A549 (cell line): ENCODE results near the gene SNRPA. TPM values are rescaled to one million over a fixed set of nuclear protein-coding genes. Genes with fewer than 3 reads are reported as not detected.
A peak's percentile ranks its signal among the peaks of the same experiment; 100 is the strongest.

Experiments used
- ATAC-seq, 2 experiments: fragments of 200-7000 bp in 1 of 2; fragments of >200 bp in 1 of 2; cut with Nextera tagmentation in 1 of 2; cut with Tn5 transposase in 1 of 2; 3 replicates each; pipeline versions ENCODE4 v1.8.0 to v1.9.1; 2018 to 2020; ENCODE audit warnings: mild to moderate bottlenecking in 1 of 2, moderate library complexity in 1 of 2
- CTCF ChIA-PET: fragments of 300-600 bp; sonication (Branson Sonifier 250); formaldehyde crosslinking; extraction: SDS; loops from one replicate; lab custom pipeline; 2021; ENCODE audit warnings: antibody characterized with exemption, inconsistent platforms; lab: Yijun Ruan, JAX
- POLR2A ChIA-PET: fragments of 350-600 bp; formaldehyde crosslinking; extraction: SDS; loops from one replicate; lab custom pipeline; 2021; ENCODE audit warnings: antibody characterized with exemption, inconsistent platforms; lab: Yijun Ruan, JAX
- DNase-seq, 2 experiments: peaks; one replicate each; pipeline versions ENCODE4 v3.0.0 to v3.0.0-alpha.2; 2011 to 2016; ENCODE audit warnings: low read depth in 1 of 2, low spot score in 1 of 2
- FAIRE-seq: peaks from 2 replicates; lab custom pipeline; 2011; peaks lifted over from hg19 to GRCh38; lab: Jason Lieb, UNC
- H3K27ac ChIP-seq, 2 experiments: fragments of >200 bp; sonication (Bioruptor Twin); formaldehyde crosslinking; 3 replicates each; pipeline ENCODE4 v1.5.1; 2016 to 2017
- H3K4me1 ChIP-seq: fragments of >200 bp; sonication (Bioruptor Twin); formaldehyde crosslinking; 3 replicates; pipeline ENCODE4 v1.6.1; 2016
- H3K4me2 ChIP-seq: fragments of >200 bp; sonication (Bioruptor Twin); formaldehyde crosslinking; 3 replicates; pipeline ENCODE4 v1.6.1; 2016
- H3K4me3 ChIP-seq: fragments of >200 bp; sonication (Bioruptor Twin); formaldehyde crosslinking; 3 replicates; pipeline ENCODE4 v1.5.1; 2016
- H3K9me3 ChIP-seq: fragments of >200 bp; sonication (Bioruptor Twin); formaldehyde crosslinking; 3 replicates; pipeline ENCODE4 v1.6.1; 2016
- EP300 ChIP-seq, 2 experiments: fragments of >200 bp; sonication (Bioruptor Twin); formaldehyde crosslinking; IDR thresholded peaks; 2 replicates in 1 of 2; 3 replicates in 1 of 2; pipeline ENCODE4 v1.6.1; 2016 to 2017
- GATA3 ChIP-seq: IDR thresholded peaks from 2 replicates; pipeline ENCODE4 v1.6.1; 2012; ENCODE audit warnings: borderline replicate concordance
- JUN ChIP-seq, 2 experiments: fragments of >200 bp; sonication (Bioruptor Twin); formaldehyde crosslinking; IDR thresholded peaks; 2 replicates in 1 of 2; 3 replicates in 1 of 2; pipeline ENCODE4 v1.6.1; 2016 to 2017
- MAFK ChIP-seq: fragments of 450-650 bp; IDR thresholded peaks from 2 replicates; pipeline ENCODE4 v1.6.1; 2014; ENCODE audit not compliant: partially characterized antibody
- MYC ChIP-seq: IDR thresholded peaks from 2 replicates; pipeline ENCODE4 v1.6.1; 2012; ENCODE audit warnings: mild to moderate bottlenecking, inconsistent platforms, low read length, improper control_type of control experiment, borderline replicate concordance
- NFE2L2 ChIP-seq: fragments of 150-350 bp; conservative IDR thresholded peaks from 2 replicates; pipeline ENCODE4 v1.6.1; 2014; ENCODE audit warnings: low read length
- RAD21 ChIP-seq, 2 experiments: fragments of >200 bp in 1 of 2; sonication (Bioruptor Twin) in 1 of 2; formaldehyde crosslinking in 1 of 2; IDR thresholded peaks in 1 of 2; conservative IDR thresholded peaks in 1 of 2; 2 replicates in 1 of 2; 3 replicates in 1 of 2; pipeline ENCODE4 v1.6.1; 2012 to 2018; ENCODE audit warnings: inconsistent platforms in 1 of 2
- SMC3 ChIP-seq: fragments of >200 bp; sonication (Bioruptor Twin); formaldehyde crosslinking; IDR thresholded peaks from 3 replicates; pipeline ENCODE4 v1.6.1; 2018; ENCODE audit warnings: inconsistent platforms
- TP53 ChIP-seq: fragments of 250-450 bp; sonication (Bioruptor Pico); IDR thresholded peaks from 2 replicates; pipeline ENCODE4 v1.5.0; 2021; ENCODE audit warnings: mild to moderate bottlenecking, moderate library complexity
- ZSCAN20 ChIP-seq: fragments of 250-450 bp; sonication (Bioruptor Pico); IDR thresholded peaks from 2 replicates; pipeline ENCODE4 v1.8.0; 2022; ENCODE audit warnings: mild to moderate bottlenecking, moderate library complexity
- WGBS: methylation state at CpG from one replicate; pipeline ENCODE4 v1.1.6; 2017; ENCODE audit errors: missing lambda C conversion rate; 5-methylcytosine and 5-hydroxymethylcytosine counted together
- polyA plus RNA-seq, 4 experiments: library from polyadenylated mRNA; depleted of rRNA in 3 of 4; stranded (reverse); fragments of >200 nt; fragmentation: RNase III in 1 of 4; extraction: RNeasy Plus Mini Kit Qiagen cat#74134 plus additional on column Dnase treatment in 1 of 4; gene quantifications; 2 replicates in 3 of 4; 3 replicates in 1 of 4; pipeline ENCODE4 v1.2.3, GENCODE V29; 2011 to 2017
- TF ChIP-seq, protein P1 (sequence below): fragments of >200 bp; sonication (Bioruptor Twin); formaldehyde crosslinking; IDR thresholded peaks from 3 replicates; pipeline ENCODE4 v1.5.1; 2016
- TF ChIP-seq, protein P2 (sequence below): IDR thresholded peaks from 2 replicates; pipeline ENCODE4 v1.6.1; 2012
- TF ChIP-seq, protein P3 (sequence below): fragments of >200 bp; sonication (Bioruptor Twin); formaldehyde crosslinking; IDR thresholded peaks from 3 replicates; pipeline ENCODE4 v1.6.1; 2016

Gene SNRPA
- polyA plus RNA-seq, 2 of the 4 experiments (the other 2 are of a cell fraction), result 141 to 236 TPM

DNA sequence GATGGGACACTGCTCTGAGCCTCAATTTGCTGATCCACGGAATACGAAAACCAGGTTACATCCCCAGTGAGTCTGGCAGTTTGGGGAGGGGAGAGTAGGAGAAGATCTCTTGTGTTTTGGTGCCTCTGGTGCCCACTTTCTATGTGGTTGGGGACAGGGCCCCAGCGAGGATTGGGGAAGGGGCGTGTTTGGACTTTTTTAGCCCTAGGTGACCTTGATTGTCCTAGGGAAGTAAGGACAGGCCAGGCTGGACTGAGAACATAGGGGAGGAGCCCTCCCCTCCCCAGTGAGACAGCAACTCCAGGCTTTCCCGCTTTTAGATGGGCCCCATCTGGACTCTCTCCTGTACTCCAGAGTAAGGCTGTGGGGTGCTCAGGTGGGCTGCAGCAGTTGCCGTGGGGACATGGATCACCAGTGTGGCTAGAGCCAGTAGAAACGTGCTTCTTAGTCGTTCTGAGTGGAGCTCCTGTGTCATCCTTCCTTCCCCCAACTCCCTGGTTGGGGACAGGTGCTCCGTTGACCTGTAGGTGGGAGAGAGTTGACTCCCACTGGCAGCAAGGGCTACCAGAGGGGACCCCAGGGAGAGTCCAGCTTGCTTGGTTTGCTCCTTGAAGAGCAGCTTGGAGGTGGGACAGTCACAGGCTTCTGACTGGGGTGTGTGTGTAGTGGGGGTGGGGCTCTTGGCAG is 52.3 kb downstream of the SNRPA start:
- no peak for FAIRE-seq
- no peak for DNase-seq
- H3K4me3 ChIP-seq, result no peak overlapping the region
- H3K9me3 ChIP-seq, result no peaks in the 10 kb centered on the region
- TF ChIP-seq ZSCAN20 (CRISPR knock-in tag) (no peak), EP300 (IDR thresholded peaks at IDR 0.05) (no peak), MYC (no peak)
- peak overlapping the region in 1 of 2 experiments; percentile 14; a peak in 1 of 6 replicates for H3K27ac ChIP-seq
- CTCF ChIA-PET, result interaction anchor here (0.6 to 15.7 kb wide), 7 partner anchors 17 to 801 kb away, joined by 3 to 162 read pairs (median 3); no protein-coding TSS in a partner anchor
- POLR2A ChIA-PET, result interaction anchor here (1.3 kb wide), 2 partner anchors 25 to 140 kb away, joined by 3 to 4 read pairs; partner anchors contain the start of gene RAB4B
- no peak for ATAC-seq
- H3K4me1 ChIP-seq, result peaks cover 61% of the 10 kb centered on the region
- peak overlapping the region; percentile 96; the same call in 2 of the 3 replicates for H3K4me2 ChIP-seq
- WGBS, result 91% methylated on average over 9 of the region's 9 CpGs

DNA sequence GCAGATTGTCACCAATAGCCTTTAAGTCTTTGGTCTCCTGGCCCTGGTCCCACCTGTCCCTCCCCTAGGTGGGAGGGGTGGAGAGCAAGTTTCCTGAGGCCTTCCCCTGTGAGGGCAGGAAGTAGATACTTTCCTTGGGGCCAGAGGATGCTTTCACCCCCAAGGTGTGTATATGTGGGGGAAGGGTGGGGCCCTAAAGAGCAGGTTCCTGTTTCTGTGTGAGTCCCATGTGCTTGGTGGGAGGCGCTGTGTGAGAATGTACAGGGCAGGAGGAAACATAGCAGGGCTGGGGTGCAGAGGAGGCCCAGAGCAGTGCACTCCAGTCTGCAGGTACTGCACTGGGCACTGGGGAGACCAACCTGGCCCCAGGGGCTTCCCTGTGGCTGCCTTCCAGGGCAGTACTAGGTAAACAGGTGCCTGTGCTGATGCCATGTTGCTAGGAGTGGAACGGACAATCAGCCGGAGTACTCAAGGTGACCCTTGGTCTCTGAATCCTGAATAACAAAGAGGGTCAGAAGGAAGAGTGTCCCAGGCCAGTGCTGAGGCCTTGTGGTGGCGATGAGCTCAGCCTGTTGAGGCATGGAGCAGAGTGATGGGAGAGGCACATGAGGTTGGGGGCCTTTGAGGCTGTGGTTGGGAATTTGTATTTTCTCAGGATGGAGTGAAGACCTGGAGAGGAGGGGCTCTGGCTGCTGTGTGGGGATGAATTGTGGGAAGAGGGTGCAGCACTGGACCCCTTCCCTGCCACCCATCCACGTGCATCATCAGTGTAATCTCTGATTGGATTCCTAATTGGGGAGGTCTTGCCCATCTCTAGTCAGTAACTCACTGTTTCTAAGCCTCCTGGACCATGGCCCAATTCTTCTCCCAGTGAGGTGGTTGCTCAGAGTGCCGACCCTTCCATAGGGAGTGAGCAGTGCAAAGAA is 53.1 kb downstream of the SNRPA start:
- no peak for FAIRE-seq

DNA sequence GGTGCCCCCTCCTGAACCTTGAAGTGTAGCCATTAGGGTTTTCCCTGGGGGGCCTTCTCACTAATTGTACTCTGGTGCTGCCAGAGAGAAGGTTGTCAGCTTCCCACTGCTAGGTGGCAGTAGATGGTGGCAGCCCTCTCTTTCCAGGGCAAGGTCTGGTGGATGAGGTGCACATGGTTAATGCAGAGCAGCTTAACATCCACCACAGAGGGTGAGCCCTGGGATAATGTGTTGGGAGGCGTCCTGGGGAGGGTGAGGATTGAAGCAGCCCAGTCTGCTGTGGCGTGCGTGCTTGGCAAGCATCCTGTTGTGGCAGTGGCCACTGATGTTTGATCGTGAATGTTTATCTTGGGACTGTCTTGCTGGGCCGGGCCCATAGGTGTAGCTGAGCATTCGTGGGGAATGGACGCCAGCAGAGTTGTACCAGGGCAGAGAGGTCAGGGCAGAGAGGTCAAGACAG is 53.8 kb downstream of the SNRPA start:
- H3K4me1 ChIP-seq, result peaks cover 61% of the 10 kb centered on the region
- no peak overlapping the region for H3K27ac ChIP-seq
- DNase-seq, result no peak
- CTCF ChIA-PET, result interaction anchor here (0.5 to 15.7 kb wide), 13 partner anchors 9 to 335 kb away, joined by 3 to 162 read pairs (median 6); partner anchors contain the start of genes MIA and RAB4B
- ATAC-seq, result no peak
- WGBS, result 85% methylated on average over 7 of the region's 7 CpGs
- POLR2A ChIA-PET, result interaction anchor here (0.7 to 3.3 kb wide), 3 partner anchors 15 to 27 kb away, joined by 3 to 17 read pairs (median 4); partner anchors contain the start of gene RAB4B
- no peak overlapping the region for H3K4me3 ChIP-seq
- FAIRE-seq, result peak; percentile 84
- H3K4me2 ChIP-seq, result no peak overlapping the region
- TF ChIP-seq, protein P1, sequence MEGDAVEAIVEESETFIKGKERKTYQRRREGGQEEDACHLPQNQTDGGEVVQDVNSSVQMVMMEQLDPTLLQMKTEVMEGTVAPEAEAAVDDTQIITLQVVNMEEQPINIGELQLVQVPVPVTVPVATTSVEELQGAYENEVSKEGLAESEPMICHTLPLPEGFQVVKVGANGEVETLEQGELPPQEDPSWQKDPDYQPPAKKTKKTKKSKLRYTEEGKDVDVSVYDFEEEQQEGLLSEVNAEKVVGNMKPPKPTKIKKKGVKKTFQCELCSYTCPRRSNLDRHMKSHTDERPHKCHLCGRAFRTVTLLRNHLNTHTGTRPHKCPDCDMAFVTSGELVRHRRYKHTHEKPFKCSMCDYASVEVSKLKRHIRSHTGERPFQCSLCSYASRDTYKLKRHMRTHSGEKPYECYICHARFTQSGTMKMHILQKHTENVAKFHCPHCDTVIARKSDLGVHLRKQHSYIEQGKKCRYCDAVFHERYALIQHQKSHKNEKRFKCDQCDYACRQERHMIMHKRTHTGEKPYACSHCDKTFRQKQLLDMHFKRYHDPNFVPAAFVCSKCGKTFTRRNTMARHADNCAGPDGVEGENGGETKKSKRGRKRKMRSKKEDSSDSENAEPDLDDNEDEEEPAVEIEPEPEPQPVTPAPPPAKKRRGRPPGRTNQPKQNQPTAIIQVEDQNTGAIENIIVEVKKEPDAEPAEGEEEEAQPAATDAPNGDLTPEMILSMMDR, result peak; percentile 33; the same call in 2 of the 3 replicates
- TF ChIP-seq JUN (IDR thresholded peaks at IDR 0.05) (peak in 1 of 2 experiments; percentile 19; a peak in 1 of 5 replicates), MAFK (no peak), SMC3 (peak; percentile 16; the same call in 1 of the 3 replicates), TP53 (CRISPR knock-in tag) (no peak), RAD21 (conservative IDR thresholded peaks at IDR 0.05 in 1 of 2, IDR thresholded peaks at IDR 0.05 in 1 of 2) (peak; percentile 28 to 34; a peak in 2 of 5 replicates)
- TF ChIP-seq, protein P2, sequence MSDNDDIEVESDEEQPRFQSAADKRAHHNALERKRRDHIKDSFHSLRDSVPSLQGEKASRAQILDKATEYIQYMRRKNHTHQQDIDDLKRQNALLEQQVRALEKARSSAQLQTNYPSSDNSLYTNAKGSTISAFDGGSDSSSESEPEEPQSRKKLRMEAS, result no peak
- no peaks in the 10 kb centered on the region for H3K9me3 ChIP-seq

More for the DNA sequence above, 53.1 kb downstream of the SNRPA start:
- Histone ChIP-seq H3K4me3 (no peak overlapping the region), H3K9me3 (no peaks in the 10 kb centered on the region), H3K4me2 (0 out of 3 replicates have a peak overlapping the region, but pooled peaks have one; percentile 96)
- TF ChIP-seq EP300 (IDR thresholded peaks at IDR 0.05) (no peak), JUN (IDR thresholded peaks at IDR 0.05) (peak in 1 of 2 experiments; percentile 37; a peak in 1 of 5 replicates), NFE2L2 (no peak), GATA3 (no peak)
- TF ChIP-seq, protein P3, sequence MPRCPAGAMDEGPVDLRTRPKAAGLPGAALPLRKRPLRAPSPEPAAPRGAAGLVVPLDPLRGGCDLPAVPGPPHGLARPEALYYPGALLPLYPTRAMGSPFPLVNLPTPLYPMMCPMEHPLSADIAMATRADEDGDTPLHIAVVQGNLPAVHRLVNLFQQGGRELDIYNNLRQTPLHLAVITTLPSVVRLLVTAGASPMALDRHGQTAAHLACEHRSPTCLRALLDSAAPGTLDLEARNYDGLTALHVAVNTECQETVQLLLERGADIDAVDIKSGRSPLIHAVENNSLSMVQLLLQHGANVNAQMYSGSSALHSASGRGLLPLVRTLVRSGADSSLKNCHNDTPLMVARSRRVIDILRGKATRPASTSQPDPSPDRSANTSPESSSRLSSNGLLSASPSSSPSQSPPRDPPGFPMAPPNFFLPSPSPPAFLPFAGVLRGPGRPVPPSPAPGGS, result no peak
- TF ChIP-seq, all 56 proteins: peak for 1
- H3K27ac ChIP-seq, result peak overlapping the region in 1 of 2 experiments; percentile 14; a peak in 1 of 6 replicates
- CTCF ChIA-PET, result interaction anchor here (0.5 to 15.7 kb wide), 10 partner anchors 11 to 802 kb away, joined by 3 to 162 read pairs (median 3); partner anchors contain the start of genes MIA and RAB4B
- 91% methylated on average over 6 of the region's 6 CpGs for WGBS
- POLR2A ChIA-PET, result interaction anchor here (0.7 to 1.3 kb wide), 2 partner anchors 16 to 26 kb away, joined by 3 to 4 read pairs; partner anchors contain the start of gene RAB4B
- peaks cover 61% of the 10 kb centered on the region for H3K4me1 ChIP-seq
- DNase-seq (no peak), ATAC-seq (no peak)
